Measurements from ENCODE around the gene ANXA11.

Gene ANXA11

DNA sequence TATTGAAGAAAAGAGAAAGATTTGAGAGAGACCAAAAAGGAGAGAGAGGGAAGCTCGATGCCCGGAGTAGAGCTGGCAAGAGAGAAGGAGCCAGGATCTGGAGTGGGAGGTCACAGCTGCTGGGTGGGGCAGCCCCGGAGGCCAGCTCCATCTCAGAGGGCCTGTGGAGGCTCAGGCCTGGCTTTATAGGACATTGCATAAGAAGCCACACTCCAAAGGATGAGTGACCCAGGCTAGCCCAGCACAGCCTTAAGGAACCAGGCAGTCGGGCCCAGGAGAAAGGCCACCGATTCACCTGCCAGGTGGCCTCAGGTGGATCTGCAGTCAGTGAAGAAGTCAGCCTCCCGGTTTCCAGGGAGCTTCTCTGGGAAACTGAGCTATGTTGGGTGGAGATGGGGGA, 72.1 kb downstream of the ANXA11 start:
- DNase-seq (ENCODE audit: low read depth, low spot score), result no peak
- no peak overlapping the region for H3K4me3 ChIP-seq (ENCODE audit: low read length)

DNA sequence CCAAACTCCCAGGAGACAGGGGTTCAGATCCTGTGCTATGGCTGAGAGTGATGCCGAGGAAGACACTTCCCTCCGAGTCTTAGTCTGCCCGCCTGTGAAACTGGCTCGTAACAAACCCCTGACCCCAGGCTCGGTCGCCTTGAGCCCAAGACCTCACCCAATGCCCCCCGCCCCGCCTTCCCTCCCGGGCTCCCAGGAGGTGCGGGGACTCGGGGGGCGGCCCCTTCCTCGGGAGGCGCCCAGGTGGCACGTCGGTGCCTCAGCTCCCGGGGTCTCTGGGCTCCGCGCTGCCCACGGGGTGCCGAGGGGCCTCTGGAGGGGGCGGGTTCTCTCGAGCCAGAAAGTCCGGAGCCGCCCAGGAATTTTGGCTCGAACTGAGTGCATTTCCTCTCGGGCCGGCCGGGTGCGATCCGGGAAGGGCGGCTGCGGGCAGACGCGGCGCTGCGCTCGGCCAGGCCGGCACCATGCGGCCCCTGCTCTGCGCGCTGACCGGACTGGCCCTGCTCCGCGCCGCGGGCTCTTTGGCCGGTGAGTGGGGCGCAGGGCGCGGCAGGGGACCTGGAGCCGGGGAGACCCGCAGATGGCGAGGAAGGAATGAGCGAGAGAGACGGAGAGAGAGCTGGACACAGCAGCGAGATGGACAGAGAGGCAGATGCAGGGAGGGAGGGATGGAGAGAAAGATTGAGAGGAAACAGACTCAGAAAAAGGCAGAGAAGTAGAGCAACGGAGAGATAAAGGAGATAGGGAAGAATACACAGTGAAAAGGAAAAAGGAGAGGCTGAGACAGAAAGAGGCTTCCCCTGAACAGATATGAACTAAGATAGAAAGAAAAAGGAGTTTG, 72.8 kb downstream of the ANXA11 start, which contains the start of gene PLAC9:
Gene PLAC9, plus strand, starts transcription at position 432 of the 841 bp plus-strand sequence. Its CDS starts 33 bp downstream, at position 465.
- no peak within 1 kb of the TSS for H3K4me3 ChIP-seq (ENCODE audit: low read length)
- DNase-seq (ENCODE audit: low read depth, low spot score), result no peak

DNA sequence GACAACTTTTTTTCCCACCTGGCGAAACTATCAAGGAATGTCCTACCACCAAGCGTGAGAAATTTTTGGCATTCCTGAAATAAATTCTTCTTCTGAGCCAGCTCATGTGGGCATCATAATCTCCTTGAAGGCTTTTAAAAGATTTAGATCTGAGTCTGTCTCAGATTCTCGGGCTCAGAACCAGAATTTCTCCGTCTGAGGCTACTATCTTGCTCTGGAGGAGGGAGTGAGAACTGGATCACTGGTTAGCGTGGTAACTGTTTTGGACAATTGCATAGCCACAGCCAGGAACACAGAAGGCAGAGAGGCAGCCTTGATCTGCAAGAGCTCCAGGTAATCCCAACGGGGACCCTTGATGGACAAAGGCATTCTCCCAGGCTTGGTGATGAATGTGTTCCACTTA, 73.8 kb downstream of the ANXA11 start:
- no peak overlapping the region for H3K4me3 ChIP-seq (ENCODE audit: low read length)
- DNase-seq (ENCODE audit: low read depth, low spot score), result no peak

DNA sequence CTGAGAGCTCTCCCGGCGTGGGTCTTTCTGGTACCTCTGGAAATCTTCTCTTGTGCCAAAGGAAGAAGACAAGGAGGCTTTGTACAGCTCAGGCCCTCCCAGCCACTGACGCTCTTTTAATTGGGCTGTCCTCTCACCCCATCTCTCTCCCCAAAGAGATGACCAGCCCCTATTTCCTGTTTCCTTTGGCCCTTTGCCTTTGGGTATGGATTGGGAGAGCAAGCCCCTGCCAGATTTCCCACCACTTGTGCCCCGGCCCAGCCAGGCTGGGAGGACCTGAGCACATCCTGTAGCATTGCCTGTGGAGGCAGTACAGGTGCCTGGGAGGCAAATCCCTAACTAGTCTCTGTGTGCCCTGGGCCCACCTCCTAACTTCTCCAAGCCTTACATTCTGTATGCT, 78.5 kb downstream of the ANXA11 start:
- DNase-seq (ENCODE audit: low read depth, low spot score), result no peak
- H3K4me3 ChIP-seq (ENCODE audit: low read length), result no peak overlapping the region

DNA sequence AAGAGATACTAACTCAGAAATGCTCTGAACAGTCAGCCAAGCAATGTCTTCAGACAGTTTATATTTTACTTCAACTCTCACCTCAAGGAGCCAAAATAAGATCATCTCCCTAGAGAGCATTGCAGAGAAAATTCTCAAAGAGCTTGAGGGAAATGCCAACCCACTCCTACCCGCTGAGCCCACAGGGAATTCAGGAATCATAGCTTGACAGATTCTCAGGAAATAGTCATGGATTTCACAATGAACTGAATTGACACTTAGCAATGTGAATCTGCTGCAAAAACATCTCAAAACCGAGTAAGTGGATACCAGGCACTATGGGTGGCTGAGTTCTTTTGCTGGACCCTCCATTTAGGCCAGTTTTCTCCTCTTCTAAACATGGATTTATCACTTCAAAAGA, 82.6 kb downstream of the ANXA11 start:
- H3K4me3 ChIP-seq (ENCODE audit: low read length), result no peak overlapping the region
- no peak for DNase-seq (ENCODE audit: low read depth, low spot score)

DNA sequence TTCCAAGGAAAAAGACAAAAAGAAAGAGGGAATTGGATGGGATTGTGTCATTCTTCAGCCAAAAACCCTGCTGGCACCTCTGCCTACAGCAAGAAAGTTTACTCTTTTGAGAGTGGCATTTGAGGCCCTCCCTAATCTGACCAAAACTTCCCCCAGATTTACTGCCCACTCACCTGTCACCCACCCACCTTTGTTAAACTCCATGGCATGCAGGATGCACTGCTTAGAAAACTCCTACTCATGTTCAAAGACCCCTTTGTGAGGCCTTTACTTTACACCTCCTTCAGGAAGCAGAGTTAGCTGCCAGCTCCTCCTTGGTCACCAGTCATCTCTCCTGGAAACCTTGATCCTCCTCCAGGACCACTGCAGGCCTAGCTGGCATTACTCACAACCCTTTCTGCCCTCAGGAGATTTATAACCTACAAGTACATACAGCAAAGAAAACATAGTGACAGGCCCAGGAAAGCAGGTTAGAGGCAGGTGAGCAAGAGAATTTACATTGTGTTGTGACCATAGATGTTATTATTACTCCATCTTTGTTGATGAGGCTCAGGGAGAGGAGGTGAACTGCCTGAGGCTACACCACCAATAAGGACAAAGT, 83.1 kb downstream of the ANXA11 start:
- no peak for DNase-seq (ENCODE audit: low read depth, low spot score)
- no peak overlapping the region for H3K4me3 ChIP-seq (ENCODE audit: low read length)

DNA sequence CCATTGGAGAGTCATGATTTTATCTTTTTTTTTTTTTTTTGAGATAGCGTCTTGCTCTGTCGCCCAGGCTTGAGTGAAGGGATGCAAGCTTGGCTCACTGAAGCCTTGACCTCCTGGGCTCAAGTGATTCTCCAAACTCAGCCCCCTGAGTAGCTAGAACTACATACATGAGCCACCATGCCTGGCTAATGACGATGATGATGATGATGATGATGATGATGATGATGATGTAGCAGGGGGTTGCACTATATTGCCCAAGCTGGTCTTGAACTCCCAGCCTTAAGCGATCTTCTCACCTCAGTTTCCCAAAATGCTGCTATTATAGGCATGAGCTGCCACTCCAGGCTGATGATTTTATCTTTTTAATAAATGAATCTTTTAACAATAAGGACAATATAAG, 86.7 kb downstream of the ANXA11 start:
- H3K4me3 ChIP-seq (ENCODE audit: low read length), result no peak overlapping the region
- DNase-seq (ENCODE audit: low read depth, low spot score), result no peak

DNA sequence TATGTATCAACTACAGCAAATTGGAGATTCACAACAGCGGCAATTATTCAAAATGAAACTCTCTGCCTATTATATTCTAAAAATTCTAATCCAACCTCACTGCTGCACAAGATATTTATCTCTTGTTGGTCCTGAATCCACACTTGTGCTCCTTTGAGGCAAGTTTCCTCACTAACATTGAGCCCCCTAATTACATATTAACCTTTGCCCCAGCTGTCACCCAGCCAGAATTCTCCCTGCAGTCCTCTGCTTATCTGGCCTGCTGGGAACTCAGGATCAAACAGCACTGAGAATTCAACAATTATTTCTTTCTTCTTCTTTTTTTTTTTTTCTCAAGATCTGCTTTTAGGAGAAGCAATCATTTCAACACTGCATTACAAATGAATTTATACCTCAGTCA, 94.4 kb downstream of the ANXA11 start:
- no peak for DNase-seq (ENCODE audit: low read depth, low spot score)
- no peak overlapping the region for H3K4me3 ChIP-seq (ENCODE audit: low read length)

DNA sequence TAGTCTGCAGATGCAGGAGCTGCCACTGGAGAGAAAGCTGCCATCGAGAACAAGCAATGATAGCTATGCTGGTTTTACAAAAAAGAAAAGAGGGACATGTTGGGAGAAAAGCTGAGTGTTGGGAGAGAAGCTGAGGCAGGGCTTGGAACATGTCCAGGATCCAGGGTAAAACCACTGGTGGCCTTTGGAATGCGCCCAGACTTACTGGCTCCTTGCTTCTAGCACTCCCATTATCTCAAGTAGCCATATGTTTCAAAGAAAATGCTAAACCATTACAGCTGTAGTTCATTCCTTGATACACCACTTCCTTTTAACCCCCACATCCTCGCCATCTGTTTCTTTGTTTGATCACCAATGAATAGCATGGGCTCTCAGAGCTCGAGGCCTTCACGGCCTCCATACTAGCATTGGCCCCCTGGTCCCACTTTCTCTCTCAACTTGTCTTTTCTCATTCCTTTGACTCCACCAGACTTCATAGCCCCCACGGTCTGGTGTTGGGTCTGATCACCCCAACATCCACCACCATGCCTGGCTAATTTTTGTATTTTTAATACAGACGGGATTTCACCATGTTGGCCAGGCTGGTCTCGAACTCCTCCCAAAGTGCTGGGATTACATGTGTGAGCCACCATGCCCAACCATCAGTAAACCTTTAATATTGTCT, 96.6 kb downstream of the ANXA11 start:
- peak; percentile 7 for DNase-seq (ENCODE audit: low read depth, low spot score)
- no peak overlapping the region for H3K4me3 ChIP-seq (ENCODE audit: low read length)

DNA sequence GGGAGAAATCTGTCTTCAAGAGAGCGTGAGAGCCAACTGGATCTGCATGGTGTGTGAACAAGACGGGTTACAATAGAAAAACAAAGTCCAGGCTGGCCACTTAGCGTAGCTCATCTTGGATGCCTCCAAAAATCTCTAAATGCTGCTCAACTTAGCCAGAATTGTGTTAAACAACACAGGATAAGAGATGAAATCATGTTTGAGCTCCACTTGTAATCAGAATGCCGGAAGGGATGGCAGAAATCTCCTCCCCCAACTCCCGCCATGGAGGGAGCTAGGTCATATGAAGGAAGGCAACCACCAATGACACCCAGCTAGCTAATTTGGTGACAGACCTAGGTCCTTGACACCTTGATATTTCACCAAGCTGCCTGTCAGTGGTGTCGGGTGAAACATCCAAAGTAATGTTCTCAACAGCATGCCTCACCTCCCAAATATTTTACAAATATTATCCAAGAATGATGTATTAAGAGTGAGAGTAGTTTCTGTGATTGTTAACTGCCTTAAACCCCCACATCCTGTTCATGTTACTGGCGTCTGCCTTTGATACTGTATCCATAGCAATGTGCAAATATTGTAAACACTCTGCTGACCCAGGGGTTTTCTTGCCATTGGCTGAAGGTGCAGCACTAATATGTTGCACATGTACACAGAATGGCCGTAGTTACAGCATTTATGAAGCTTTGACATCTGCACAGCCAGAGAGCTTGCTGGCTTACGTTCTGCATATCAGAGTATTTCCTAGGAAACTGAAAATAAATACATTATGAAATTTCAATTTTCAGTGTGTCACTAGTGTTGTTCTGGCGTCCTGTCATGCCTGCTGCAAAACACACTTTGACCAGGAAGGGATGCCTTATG, 101.0 kb downstream of the ANXA11 start:
- no peak overlapping the region for H3K4me3 ChIP-seq (ENCODE audit: low read length)
- DNase-seq (ENCODE audit: low read depth, low spot score), result peak; percentile 24

Measured in Jurkat, Clone E6-1 (cell line).